HepG2 (cell line): Measurements from ENCODE around the gene GDF9. TPM values are rescaled to one million over a fixed set of nuclear protein-coding genes. Genes with fewer than 3 reads are reported as not detected.

Experiments
- AKAP8 ChIP-seq: sonication (generic); formaldehyde crosslinking; IDR thresholded peaks from 2 replicates; pipeline ENCODE4 v1.5.1; 2020; ENCODE audit warnings: mild to moderate bottlenecking, missing genetic modification reagents
- CREB1 ChIP-seq, 2 experiments: fragments of 450-650 bp in 1 of 2; IDR thresholded peaks; 2 replicates each; pipeline ENCODE4 v1.6.1; 2016 to 2017; ENCODE audit warnings: control low read depth in 1 of 2, mild to moderate bottlenecking in 1 of 2, missing compliant biosample characterization in 1 of 2, missing genetic modification characterization in 1 of 2
- EHMT2 ChIP-seq: fragments of 200-600 bp; sonication (generic); IDR thresholded peaks from 2 replicates; pipeline ENCODE4 v1.7.0; 2017; ENCODE audit warnings: antibody characterized with exemption, low read depth, low read length, borderline replicate concordance
- MAZ ChIP-seq, 2 experiments: sonication (generic) in 1 of 2; formaldehyde crosslinking in 1 of 2; IDR thresholded peaks; 2 replicates each; pipeline versions ENCODE4 v1.5.0 to v1.6.1; 2012 to 2020; ENCODE audit warnings: low read depth in 2 of 2, mild to moderate bottlenecking in 2 of 2, borderline replicate concordance in 1 of 2, improper control_type of control experiment in 1 of 2, low read length in 1 of 2, missing genetic modification reagents in 1 of 2, moderate library complexity in 1 of 2
- MTERF4 ChIP-seq: sonication (generic); formaldehyde crosslinking; IDR thresholded peaks from 2 replicates; pipeline ENCODE4 v1.8.0; 2023; ENCODE audit warnings: mild to moderate bottlenecking, missing genetic modification reagents
- NKX3-1 ChIP-seq: sonication (generic); formaldehyde crosslinking; IDR thresholded peaks from 2 replicates; pipeline ENCODE4 v1.5.0; 2020; ENCODE audit warnings: missing genetic modification reagents
- PATZ1 ChIP-seq: sonication (generic); formaldehyde crosslinking; IDR thresholded peaks from 2 replicates; pipeline ENCODE4 v1.4.0; 2020; ENCODE audit warnings: missing genetic modification reagents
- PCBP1 ChIP-seq: fragments of 200-400 bp; formaldehyde crosslinking; IDR thresholded peaks from 2 replicates; pipeline ENCODE4 v1.6.1; 2017; ENCODE audit warnings: mild to moderate bottlenecking, low read depth, low read length, borderline replicate concordance
- PLSCR1 ChIP-seq: sonication (generic); formaldehyde crosslinking; IDR thresholded peaks from 2 replicates; pipeline ENCODE4 v1.5.0; 2020; ENCODE audit warnings: missing genetic modification reagents, mild to moderate bottlenecking, borderline replicate concordance
- PPARG ChIP-seq: conservative IDR thresholded peaks from 2 replicates; pipeline ENCODE4 v1.6.1; 2016; ENCODE audit warnings: missing biosample characterization, missing genetic modification reagents
- PREB ChIP-seq: sonication (generic); formaldehyde crosslinking; IDR thresholded peaks from 2 replicates; pipeline ENCODE4 v1.4.0; 2020; ENCODE audit warnings: missing genetic modification reagents
- PRPF4 ChIP-seq: fragments of 200-400 bp; formaldehyde crosslinking; IDR thresholded peaks from 2 replicates; pipeline ENCODE4 v1.6.1; 2016; ENCODE audit warnings: low read length, low read depth; ENCODE audit not compliant: poor library complexity, severe bottlenecking
- SP1 ChIP-seq, 2 experiments: fragments of 450-650 bp in 1 of 2; sonication (generic) in 1 of 2; formaldehyde crosslinking in 1 of 2; IDR thresholded peaks; 2 replicates each; pipeline versions ENCODE4 v1.4.0 to v1.6.1; 2016 to 2020; ENCODE audit warnings: missing genetic modification reagents in 1 of 2
- ZC3H4 ChIP-seq: sonication (generic); formaldehyde crosslinking; IDR thresholded peaks from 2 replicates; pipeline ENCODE4 v1.4.0; 2020; ENCODE audit warnings: missing genetic modification reagents, borderline replicate concordance
- ZMAT5 ChIP-seq: sonication (generic); formaldehyde crosslinking; IDR thresholded peaks from 2 replicates; pipeline ENCODE4 v1.5.0; 2020; ENCODE audit warnings: mild to moderate bottlenecking, low read depth, missing genetic modification reagents, borderline replicate concordance
- ZNF329 ChIP-seq: sonication (generic); formaldehyde crosslinking; IDR thresholded peaks from 2 replicates; pipeline ENCODE4 v1.9.0; 2021; ENCODE audit warnings: low read depth, mild to moderate bottlenecking, missing genetic modification reagents
- ZNF552 ChIP-seq: sonication (generic); formaldehyde crosslinking; IDR thresholded peaks from 2 replicates; pipeline ENCODE4 v1.9.0; 2022; ENCODE audit warnings: missing genetic modification reagents, mild to moderate bottlenecking, borderline replicate concordance
- ZNF570 ChIP-seq: sonication (generic); formaldehyde crosslinking; IDR thresholded peaks from 2 replicates; pipeline ENCODE4 v1.4.0; 2020; ENCODE audit warnings: mild to moderate bottlenecking, missing genetic modification reagents, borderline replicate concordance
- ZNF737 ChIP-seq: sonication (generic); formaldehyde crosslinking; IDR thresholded peaks from 2 replicates; pipeline ENCODE4 v1.5.0; 2020; ENCODE audit warnings: missing genetic modification reagents, mild to moderate bottlenecking, borderline replicate concordance
- ZNF784 ChIP-seq: sonication (generic); formaldehyde crosslinking; IDR thresholded peaks from 2 replicates; pipeline ENCODE4 v1.5.1; 2020; ENCODE audit warnings: missing genetic modification reagents, mild to moderate bottlenecking, borderline replicate concordance
- ZSCAN22 ChIP-seq: sonication (generic); formaldehyde crosslinking; IDR thresholded peaks from 2 replicates; pipeline ENCODE4 v1.4.0; 2020; ENCODE audit warnings: mild to moderate bottlenecking, missing genetic modification reagents
- polyA plus RNA-seq, 8 experiments: library from polyadenylated mRNA; depleted of rRNA in 3 of 8; stranded (reverse) in 7 of 8; unstranded in 1 of 8; fragments of >200 nt; fragmentation: Illumina TruSeq in 4 of 8; extraction: Trizol in 4 of 8; gene quantifications; 2 replicates each; pipeline versions ENCODE4 v1.2.1 to v1.2.3, GENCODE V29; 2011 to 2016; ENCODE audit warnings: low read depth in 4 of 8, missing spikeins in 1 of 8, mixed read lengths in 1 of 8; ENCODE audit not compliant: insufficient read depth in 1 of 8
- total RNA-seq, 5 experiments: library from RNA; depleted of rRNA; stranded (reverse); fragments of >200 nt; fragmentation: Illumina TruSeq; extraction: Trizol; gene quantifications; 2 replicates each; pipeline ENCODE4 v1.2.3, GENCODE V29; 2016; ENCODE audit warnings: low read depth in 1 of 5

The GDF9 gene
- total and polyA plus RNA-seq, 2 of the 13 experiments (the other 11 are each of a cell fraction or from before 2014, with no cell fraction given) = 0.33 to 0.38 TPM

GRCh38 chr5:132830436-132831094 is 35.7 kb downstream of the GDF9 start, which contains the start of gene SHROOM1 (continued):
- peak; percentile 29; the same call in 1 of the 2 replicates for TF ChIP-seq MAZ (IDR thresholded peaks at IDR 0.05; ENCODE audit: borderline replicate concordance, low read depth, low read length)
- TF ChIP-seq MAZ (CRISPR knock-in tag; IDR thresholded peaks at IDR 0.05; ENCODE audit: low read depth) = 0 out of 2 replicates have a peak, but pooled peaks have one; percentile 55
- no peak for TF ChIP-seq NKX3-1 (CRISPR knock-in tag)
- TF ChIP-seq PLSCR1 (CRISPR knock-in tag) = peak; percentile 63; the same call in 1 of the 2 replicates
- no peak for TF ChIP-seq PRPF4
- TF ChIP-seq ZC3H4 (CRISPR knock-in tag) = no peak
- no peak for TF ChIP-seq EHMT2
- peak; percentile 77 for TF ChIP-seq PATZ1 (CRISPR knock-in tag)
- no peak; the same call in 1 of the 2 replicates for TF ChIP-seq ZNF552 (CRISPR knock-in tag)
- TF ChIP-seq ZNF784 = no peak
- TF ChIP-seq PCBP1 = no peak
- TF ChIP-seq ZNF737 (CRISPR knock-in tag) = no peak
- TF ChIP-seq ZMAT5 (CRISPR knock-in tag) = no peak
- no peak for TF ChIP-seq ZNF570
- TF ChIP-seq SP1 (IDR thresholded peaks at IDR 0.05) = no peak
- no peak for TF ChIP-seq SP1 (CRISPR knock-in tag; IDR thresholded peaks at IDR 0.05)
- peak; percentile 56; the same call in 1 of the 2 replicates for TF ChIP-seq PPARG
- TF ChIP-seq ZNF329 (CRISPR knock-in tag) = no peak
- TF ChIP-seq CREB1 (IDR thresholded peaks at IDR 0.05) = peak; percentile 36; the same call in 1 of the 2 replicates
- no peak for TF ChIP-seq CREB1 (CRISPR knock-in tag; IDR thresholded peaks at IDR 0.05)
- no peak for TF ChIP-seq ZSCAN22 (CRISPR knock-in tag)
- TF ChIP-seq AKAP8 (CRISPR knock-in tag) = no peak
- TF ChIP-seq MTERF4 (CRISPR knock-in tag) = no peak
- no peak for TF ChIP-seq PREB
